Measurements from ENCODE around the gene SVEP1.
A peak's percentile ranks its signal among the peaks of the same experiment; 100 is the strongest.
"Not testable (repeated sequence)": the region's sequence is repeated elsewhere in the genome, so short reads cannot be mapped to it uniquely, and the experiment has no call there.

Gene SVEP1

GRCh38 chr9:110579034-110579861, at the start of gene SVEP1:
TSS of gene SVEP1 (minus strand) at chr9:110579741. CDS start at chr9:110579543, 198 bp downstream.
- DNase-seq = peak in 37 of 56 donors; percentile 11 to 73 (median 39)

- DNase-seq = no peak
These were observed 46.7 kb upstream of the SVEP1 start for GRCh38 chr9:110626101-110626829.

GRCh38 chr9:110623462-110624025, 44.0 kb upstream of the SVEP1 start:
- DNase-seq = peak in 9 of 56 donors; percentile 2 to 79 (median 27)

- DNase-seq = no peak
These were observed 42.8 kb upstream of the SVEP1 start for GRCh38 chr9:110622368-110622767.

- DNase-seq = no peak
These were observed 41.2 kb upstream of the SVEP1 start for GRCh38 chr9:110620726-110621125.

GRCh38 chr9:110619831-110620230, 40.3 kb upstream of the SVEP1 start:
- no peak for DNase-seq

- DNase-seq = no peak
These were observed 36.0 kb upstream of the SVEP1 start for GRCh38 chr9:110615498-110615897.

- not testable (repeated sequence) for DNase-seq
These were observed 35.0 kb upstream of the SVEP1 start for GRCh38 chr9:110614576-110614975.

GRCh38 chr9:110606179-110606790, 26.7 kb upstream of the SVEP1 start:
- DNase-seq = no peak

- DNase-seq = no peak
These were observed 26.0 kb upstream of the SVEP1 start for GRCh38 chr9:110605565-110605964.

- DNase-seq = no peak
These were observed 24.6 kb upstream of the SVEP1 start for GRCh38 chr9:110604171-110604601.

GRCh38 chr9:110602281-110602680, 22.7 kb upstream of the SVEP1 start:
- no peak for DNase-seq

- DNase-seq = no peak
These were observed 21.6 kb upstream of the SVEP1 start for GRCh38 chr9:110601098-110601497.

GRCh38 chr9:110599468-110599867, 19.9 kb upstream of the SVEP1 start:
- DNase-seq = no peak

- DNase-seq = no peak
These were observed 12.7 kb upstream of the SVEP1 start for GRCh38 chr9:110592044-110592830.

- DNase-seq = no peak
These were observed 12.0 kb upstream of the SVEP1 start for GRCh38 chr9:110591526-110591925.

- no peak for DNase-seq
These were observed 11.3 kb upstream of the SVEP1 start for GRCh38 chr9:110590816-110591215.

GRCh38 chr9:110588296-110588695, 8.8 kb upstream of the SVEP1 start:
- no peak for DNase-seq

GRCh38 chr9:110583237-110583636, 3.7 kb upstream of the SVEP1 start:
- DNase-seq = peak in 2 of 56 donors; percentile 16 to 30

GRCh38 chr9:110582156-110582555, 2.6 kb upstream of the SVEP1 start:
- DNase-seq = no peak

- DNase-seq = no peak
These were observed 1.3 kb upstream of the SVEP1 start for GRCh38 chr9:110580850-110581249.
